ENCODE results near the gene TCERG1L. TPM values are rescaled to one million over a fixed set of nuclear protein-coding genes. Genes with fewer than 3 reads are reported as not detected.

TCERG1L gene
- total RNA-seq, 1 experiment from 2014 or later = 1.5 TPM

- ATAC-seq (no peak), DNase-seq (ENCODE audit: low spot score) (no peak)
- TF ChIP-seq NR3C1 (CRISPR knock-in tag; conservative IDR thresholded peaks at IDR 0.05; ENCODE audit: low read depth) = no peak
- TF ChIP-seq PRRX2 (CRISPR knock-in tag; IDR thresholded peaks at IDR 0.05) = no peak
- TF ChIP-seq USF2 (CRISPR knock-in tag; IDR thresholded peaks at IDR 0.05) = no peak
- TF ChIP-seq ZNF416 (CRISPR knock-in tag; IDR thresholded peaks at IDR 0.05) = no peak
- TF ChIP-seq KAT7 (CRISPR knock-in tag; IDR thresholded peaks at IDR 0.05; ENCODE audit: borderline replicate concordance) = no peak
- TF ChIP-seq ESRRA (CRISPR knock-in tag; IDR thresholded peaks at IDR 0.05; ENCODE audit: borderline replicate concordance) = no peak
- no peak for TF ChIP-seq HMGXB4 (CRISPR knock-in tag; IDR thresholded peaks at IDR 0.05)
- TF ChIP-seq ATF3 (CRISPR knock-in tag; conservative IDR thresholded peaks at IDR 0.05) = no peak
- TF ChIP-seq USF1 (CRISPR knock-in tag; IDR thresholded peaks at IDR 0.05) = no peak
- no peak for TF ChIP-seq TP53 (CRISPR knock-in tag; IDR thresholded peaks at IDR 0.05)
- no peak for TF ChIP-seq ZNF532 (CRISPR knock-in tag; IDR thresholded peaks at IDR 0.05; ENCODE audit: borderline replicate concordance)
- no peak for TF ChIP-seq PREB (CRISPR knock-in tag; IDR thresholded peaks at IDR 0.05; ENCODE audit: borderline replicate concordance)
- no peak for TF ChIP-seq NR1H2 (CRISPR knock-in tag; IDR thresholded peaks at IDR 0.05)
- TF ChIP-seq ZNF232 (CRISPR knock-in tag; IDR thresholded peaks at IDR 0.05) = no peak
- no peak for TF ChIP-seq ZNF138 (CRISPR knock-in tag; conservative IDR thresholded peaks at IDR 0.05)
- TF ChIP-seq TCF7 (CRISPR knock-in tag; IDR thresholded peaks at IDR 0.05; ENCODE audit: low read depth) = no peak
- H3K27me3 Mint-ChIP-seq (ENCODE audit: low read depth) = peaks cover 1% of the 10 kb centered on the region; the same call in 1 of the 2 replicates
- no peak overlapping the region for H3K4me3 Mint-ChIP-seq
- H3K27ac Mint-ChIP-seq = no peak overlapping the region
- H3K4me1 Mint-ChIP-seq = 0 out of 2 replicates have a peak, but pooled peaks cover 2% of the 10 kb centered on the region
- ChIA-PET POLR2A (no interaction called here), CTCF (no interaction called here)
- peaks cover 40% of the 10 kb centered on the region for H3K9me3 Mint-ChIP-seq
- peaks cover 43% of the 10 kb centered on the region for H3K36me3 Mint-ChIP-seq
Observed at GRCh38 chr10:131246089-131246488, 65.4 kb downstream of the TCERG1L start.

- no peak overlapping the region for H3K27ac Mint-ChIP-seq
- H3K27me3 Mint-ChIP-seq (ENCODE audit: low read depth) = peaks cover 5% of the 10 kb centered on the region; the same call in 1 of the 2 replicates
- ChIA-PET POLR2A (no interaction called here), CTCF (no interaction called here)
- H3K4me1 Mint-ChIP-seq = no peaks in the 10 kb centered on the region
- peaks cover 45% of the 10 kb centered on the region for H3K36me3 Mint-ChIP-seq
- H3K4me3 Mint-ChIP-seq = no peak overlapping the region
- DNase-seq (ENCODE audit: low spot score) = no peak
- no peak for ATAC-seq
- peaks cover 41% of the 10 kb centered on the region for H3K9me3 Mint-ChIP-seq
- TF ChIP-seq GRHL2 (CRISPR knock-in tag; IDR thresholded peaks at IDR 0.05; ENCODE audit: insufficient replicate concordance, severe bottlenecking) (no peak), ZBTB21 (CRISPR knock-in tag; IDR thresholded peaks at IDR 0.05; ENCODE audit: borderline replicate concordance) (no peak), SP1 (CRISPR knock-in tag; conservative IDR thresholded peaks at IDR 0.05) (no peak), ETV6 (CRISPR knock-in tag; IDR thresholded peaks at IDR 0.05) (no peak), GABPB1 (CRISPR knock-in tag; IDR thresholded peaks at IDR 0.05) (no peak), SOX15 (CRISPR knock-in tag; IDR thresholded peaks at IDR 0.05) (no peak), AR (CRISPR knock-in tag; IDR thresholded peaks at IDR 0.05) (no peak), HMGA2 (CRISPR knock-in tag; IDR thresholded peaks at IDR 0.05) (no peak)
Observed at GRCh38 chr10:131245475-131246059, 66.0 kb downstream of the TCERG1L start.

Data from WTC11 (cell line).